Measurements from ENCODE around the gene ACSF2. TPM values are rescaled to one million over a fixed set of nuclear protein-coding genes. Genes with fewer than 3 reads are reported as not detected.

Gene ACSF2
- total and polyA plus RNA-seq, 2 experiments from 2014 or later, result 43.1 to 47.9 TPM

GRCh38 chr17:50429793-50430192 is 3.8 kb downstream of the ACSF2 start:
- H3K27ac ChIP-seq, result peak overlapping the region; percentile 85
- peak overlapping the region; percentile 44 for H3K4me2 ChIP-seq

GRCh38 chr17:50430821-50431618 is 5.0 kb downstream of the ACSF2 start:
- H4K20me1 ChIP-seq (ENCODE audit: insufficient read depth, poor library complexity, severe bottlenecking), result no peaks in the 10 kb centered on the region
- no peaks in the 10 kb centered on the region for H3K36me3 ChIP-seq (replicated peaks; ENCODE audit: insufficient read depth, low read depth)
- no peak overlapping the region for H3K4me2 ChIP-seq
- no peak overlapping the region for H2AFZ ChIP-seq
- no peaks in the 10 kb centered on the region for H3K27me3 ChIP-seq
- no peak for DNase-seq (ENCODE audit: low spot score)
- WGBS (ENCODE audit: low lambda C conversion rate, missing lambda C conversion rate), result 53% methylated on average over 4 of the region's 4 CpGs
- H3K4me3 ChIP-seq, result no peak overlapping the region
- H3K27ac ChIP-seq, result peak overlapping the region; percentile 42
- peaks cover 30% of the 10 kb centered on the region for H3K4me1 ChIP-seq (ENCODE audit: insufficient read depth)
- no peak for TF ChIP-seq EZH2 (IDR thresholded peaks at IDR 0.05; ENCODE audit: borderline replicate concordance)
- no peak for TF ChIP-seq EZH2phosphoT487 (IDR thresholded peaks at IDR 0.05; ENCODE audit: low read depth, severe bottlenecking, unreplicated experiment)
- TF ChIP-seq CTCF (IDR thresholded peaks at IDR 0.05; ENCODE audit: poor library complexity), result no peak
- H3K79me2 ChIP-seq, result peaks cover 42% of the 10 kb centered on the region
- H3K9me3 ChIP-seq (ENCODE audit: low read depth), result no peaks in the 10 kb centered on the region
- H3K9me2 ChIP-seq (replicated peaks; ENCODE audit: insufficient read depth), result no peaks in the 10 kb centered on the region

More at GRCh38 chr17:50429793-50430192, 3.8 kb downstream of the ACSF2 start:
- Histone ChIP-seq H3K9me2 (replicated peaks; ENCODE audit: insufficient read depth) (no peaks in the 10 kb centered on the region), H3K4me1 (ENCODE audit: insufficient read depth) (peaks cover 39% of the 10 kb centered on the region), H3K4me3 (no peak overlapping the region), H3K27me3 (no peaks in the 10 kb centered on the region), H2AFZ (no peak overlapping the region), H3K9me3 (ENCODE audit: low read depth) (no peaks in the 10 kb centered on the region), H3K36me3 (replicated peaks; ENCODE audit: insufficient read depth, low read depth) (no peaks in the 10 kb centered on the region), H4K20me1 (ENCODE audit: insufficient read depth, poor library complexity, severe bottlenecking) (no peaks in the 10 kb centered on the region), H3K79me2 (peaks cover 39% of the 10 kb centered on the region)
- no peak for TF ChIP-seq EZH2 (IDR thresholded peaks at IDR 0.05; ENCODE audit: borderline replicate concordance)
- no peak for TF ChIP-seq CTCF (IDR thresholded peaks at IDR 0.05; ENCODE audit: poor library complexity)
- no peak for TF ChIP-seq EZH2phosphoT487 (IDR thresholded peaks at IDR 0.05; ENCODE audit: low read depth, severe bottlenecking, unreplicated experiment)
- WGBS (ENCODE audit: low lambda C conversion rate, missing lambda C conversion rate), result 94% methylated on average over 4 of the region's 4 CpGs
- no peak for DNase-seq (ENCODE audit: low spot score)

GRCh38 chr17:50432125-50432762 is 6.2 kb downstream of the ACSF2 start:
- no peak overlapping the region for H3K4me2 ChIP-seq
- H4K20me1 ChIP-seq (ENCODE audit: insufficient read depth, poor library complexity, severe bottlenecking), result no peaks in the 10 kb centered on the region
- H3K9me3 ChIP-seq (ENCODE audit: low read depth), result no peaks in the 10 kb centered on the region
- no peaks in the 10 kb centered on the region for H3K27me3 ChIP-seq
- TF ChIP-seq EZH2 (IDR thresholded peaks at IDR 0.05; ENCODE audit: borderline replicate concordance) (no peak), EZH2phosphoT487 (IDR thresholded peaks at IDR 0.05; ENCODE audit: low read depth, severe bottlenecking, unreplicated experiment) (no peak), CTCF (IDR thresholded peaks at IDR 0.05; ENCODE audit: poor library complexity) (no peak)
- H3K79me2 ChIP-seq, result peaks cover 46% of the 10 kb centered on the region
- no peak overlapping the region for H3K27ac ChIP-seq
- H3K9me2 ChIP-seq (replicated peaks; ENCODE audit: insufficient read depth), result no peaks in the 10 kb centered on the region
- H3K4me1 ChIP-seq (ENCODE audit: insufficient read depth), result peaks cover 28% of the 10 kb centered on the region
- H3K4me3 ChIP-seq, result no peak overlapping the region
- no peaks in the 10 kb centered on the region for H3K36me3 ChIP-seq (replicated peaks; ENCODE audit: insufficient read depth, low read depth)
- no peak overlapping the region for H2AFZ ChIP-seq
- WGBS (ENCODE audit: low lambda C conversion rate, missing lambda C conversion rate), result 73% methylated on average over 4 of the region's 4 CpGs
- no peak for DNase-seq (ENCODE audit: low spot score)
